ENCODE results near the gene TM9SF1.

Gene TM9SF1

DNA sequence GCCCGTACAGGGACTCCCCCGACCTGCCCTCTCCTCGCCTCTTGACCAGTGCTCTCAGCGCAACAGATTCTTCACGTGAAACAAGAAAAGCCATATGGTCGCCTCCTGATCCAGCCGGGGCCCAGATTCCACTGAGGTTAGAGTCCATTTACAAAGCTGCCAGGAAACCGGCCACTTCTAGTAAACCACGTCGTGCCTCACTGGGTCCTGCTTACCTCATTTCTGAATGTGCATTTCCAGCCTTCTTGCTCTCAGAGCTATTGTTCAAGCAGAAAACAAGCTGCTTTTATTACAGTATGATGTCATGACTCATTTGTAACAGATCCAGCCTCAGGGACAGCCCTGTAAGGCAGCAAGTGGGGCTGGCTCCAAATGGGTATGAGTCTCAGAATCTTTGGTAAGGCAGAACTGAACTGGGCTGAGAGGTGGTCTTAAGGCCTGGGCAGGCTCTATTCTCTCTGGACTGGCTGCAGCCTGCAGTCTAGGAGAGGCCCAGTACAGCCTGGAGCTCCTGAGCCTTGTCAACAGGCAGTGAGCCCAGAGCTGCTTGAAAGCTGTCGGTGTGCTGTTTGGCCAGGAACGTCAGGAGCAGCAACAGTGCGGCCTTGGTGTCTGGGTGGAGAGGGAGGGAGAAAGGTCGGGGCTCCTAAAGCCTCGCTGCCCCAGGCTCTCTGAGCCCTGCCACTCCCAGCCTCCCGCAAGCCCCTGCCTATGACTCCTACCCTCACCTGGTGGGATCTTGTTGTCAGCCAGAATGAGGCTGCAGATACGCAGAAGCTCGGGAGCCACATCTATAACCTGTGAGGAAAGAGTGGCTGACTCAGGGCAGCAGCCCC, 15.1 kb downstream of the TM9SF1 start:
- in situ Hi-C loops (cut with HindIII; ENCODE audit: low sequenced_read_pairs): no loop called here

DNA sequence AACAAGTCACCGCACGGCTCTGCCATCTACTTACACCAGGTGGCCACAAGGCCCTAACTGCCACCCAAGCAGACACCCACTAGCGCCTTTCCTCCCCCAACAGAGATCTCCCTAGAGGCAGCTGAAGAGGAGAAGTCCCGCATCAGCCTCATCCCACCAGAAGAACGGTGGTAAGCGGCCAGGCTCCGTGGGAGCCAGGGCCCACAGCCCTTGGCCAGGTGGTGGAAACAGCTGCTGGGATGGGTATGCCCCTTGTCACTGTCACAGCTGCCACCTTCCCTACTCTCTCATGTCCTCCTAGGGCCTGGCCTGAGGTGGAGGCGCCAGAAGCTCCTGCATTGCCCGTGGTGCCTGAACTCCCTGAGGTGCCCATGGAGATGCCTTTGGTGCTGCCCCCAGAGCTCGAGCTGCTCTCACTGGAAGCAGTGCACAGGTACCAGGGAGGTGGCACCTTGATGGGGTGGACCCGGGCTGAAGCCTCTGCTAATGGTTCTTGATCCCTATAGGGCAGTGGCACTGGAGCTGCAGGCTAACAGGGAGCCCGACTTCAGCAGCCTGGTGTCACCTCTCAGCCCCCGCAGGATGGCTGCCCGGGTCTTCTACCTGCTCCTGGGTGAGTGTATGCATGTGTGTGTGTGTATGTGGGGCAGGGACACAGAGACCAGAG, 15.8 kb downstream of the TM9SF1 start:
- in situ Hi-C loops (cut with HindIII; ENCODE audit: low sequenced_read_pairs): no loop called here

GRCh38 chr14:24178399-24179178, 16.7 kb downstream of the TM9SF1 start:
- in situ Hi-C loops (cut with HindIII; ENCODE audit: low sequenced_read_pairs): no loop called here

- in situ Hi-C loops (cut with HindIII; ENCODE audit: low sequenced_read_pairs): no loop called here
Measured at GRCh38 chr14:24177891-24178290, 17.4 kb downstream of the TM9SF1 start.

GRCh38 chr14:24177041-24177825, 18.0 kb downstream of the TM9SF1 start:
- in situ Hi-C loops (cut with HindIII; ENCODE audit: low sequenced_read_pairs): no loop called here

- in situ Hi-C loops (cut with HindIII; ENCODE audit: low sequenced_read_pairs): no loop called here
Measured at GRCh38 chr14:24176599-24176998, 18.6 kb downstream of the TM9SF1 start.

DNA sequence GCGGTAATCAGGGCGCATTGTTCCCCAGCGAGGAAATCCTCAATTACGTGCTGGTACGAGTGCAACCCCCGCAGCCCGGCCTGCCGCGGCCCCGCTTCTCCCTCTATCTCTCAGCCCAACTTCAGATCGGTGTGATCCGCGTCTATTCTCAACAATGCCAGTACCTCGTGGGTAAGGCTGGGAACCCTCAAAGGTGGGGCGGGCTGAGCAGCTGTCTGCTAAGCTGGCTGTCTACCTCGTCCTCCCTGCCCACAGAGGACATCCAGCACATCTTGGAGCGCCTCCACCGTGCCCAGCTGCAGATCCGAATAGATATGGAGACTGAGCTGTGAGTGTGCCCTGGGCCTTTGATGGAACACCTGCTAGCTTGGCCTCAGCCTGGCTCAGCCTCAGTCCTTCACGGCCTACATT, 22.4 kb downstream of the TM9SF1 start:
- in situ Hi-C loops (cut with HindIII; ENCODE audit: low sequenced_read_pairs): no loop called here

GRCh38 chr14:24172261-24172860, 22.9 kb downstream of the TM9SF1 start:
- in situ Hi-C loops (cut with HindIII; ENCODE audit: low sequenced_read_pairs): no loop called here

- in situ Hi-C loops (cut with HindIII; ENCODE audit: low sequenced_read_pairs): no loop called here
Measured at GRCh38 chr14:24171422-24172260, 23.6 kb downstream of the TM9SF1 start, which contains the start of gene REC8. Gene REC8, plus strand, starts transcription at chr14:24172080. Its CDS starts 473 bp downstream, at chr14:24172553.

- in situ Hi-C loops (cut with HindIII; ENCODE audit: low sequenced_read_pairs): no loop called here
Measured at GRCh38 chr14:24167469-24168114, 27.6 kb downstream of the TM9SF1 start.

DNA sequence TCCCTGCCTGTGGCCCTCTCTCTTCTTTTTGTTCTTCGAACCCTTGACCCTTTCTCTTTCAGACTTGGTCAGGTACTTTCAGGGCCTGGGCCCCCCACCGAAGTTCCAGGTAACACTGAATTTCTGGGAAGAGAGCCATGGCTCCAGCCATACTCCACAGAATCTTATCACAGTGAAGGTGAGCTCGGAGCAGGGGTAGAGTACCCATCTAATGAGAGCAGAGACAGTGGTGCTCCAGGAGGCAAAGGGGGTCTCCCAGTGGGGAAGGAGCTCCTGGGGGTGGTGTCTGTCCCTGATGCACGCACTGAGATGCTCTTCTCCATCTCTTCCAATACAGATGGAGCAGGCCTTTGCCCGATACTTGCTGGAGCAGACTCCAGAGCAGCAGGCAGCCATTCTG, 29.5 kb downstream of the TM9SF1 start:
- in situ Hi-C loops (cut with HindIII; ENCODE audit: low sequenced_read_pairs): no loop called here

GRCh38 chr14:24164518-24164991, 30.7 kb downstream of the TM9SF1 start:
- in situ Hi-C loops (cut with HindIII; ENCODE audit: low sequenced_read_pairs): no loop called here

DNA sequence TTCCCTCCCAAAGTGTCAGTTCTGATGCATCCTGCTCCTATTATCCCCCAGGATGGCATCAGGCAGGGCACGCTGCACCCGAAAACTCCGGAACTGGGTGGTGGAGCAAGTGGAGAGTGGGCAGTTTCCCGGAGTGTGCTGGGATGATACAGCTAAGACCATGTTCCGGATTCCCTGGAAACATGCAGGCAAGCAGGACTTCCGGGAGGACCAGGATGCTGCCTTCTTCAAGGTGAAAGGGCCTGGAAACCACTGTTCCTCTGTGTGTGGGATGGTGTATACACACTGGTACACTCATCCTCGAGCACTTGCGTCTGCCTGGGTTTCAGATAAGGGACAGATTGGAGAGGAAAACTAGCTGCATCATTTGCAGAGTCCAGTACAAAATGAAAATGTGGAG, 33.1 kb downstream of the TM9SF1 start:
- in situ Hi-C loops (cut with HindIII; ENCODE audit: low sequenced_read_pairs): no loop called here

GRCh38 chr14:24160850-24161804, 34.1 kb downstream of the TM9SF1 start, which contains the start of gene IRF9:
Gene IRF9, plus strand, starts transcription at chr14:24161265. Its CDS starts 880 bp downstream, at chr14:24162145.
- in situ Hi-C loops (cut with HindIII; ENCODE audit: low sequenced_read_pairs): no loop called here

DNA sequence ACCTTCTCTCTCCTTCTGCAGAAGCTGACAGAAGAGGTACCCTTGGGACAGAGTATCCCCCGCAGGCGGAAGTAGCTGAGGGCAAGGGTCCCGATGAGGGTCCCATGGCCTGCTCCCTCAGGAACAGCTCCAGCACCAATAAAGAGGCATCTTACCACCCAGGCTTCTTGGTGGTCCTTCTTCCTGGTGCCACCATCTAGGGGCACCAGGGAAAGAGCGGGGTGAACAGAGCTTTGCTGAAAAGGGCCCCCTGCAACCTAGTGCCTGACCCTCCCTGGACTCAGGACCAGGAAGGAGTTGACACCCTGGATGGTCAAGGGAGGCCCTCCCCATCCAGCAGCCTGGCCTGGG, 34.8 kb downstream of the TM9SF1 start:
- in situ Hi-C loops (cut with HindIII; ENCODE audit: low sequenced_read_pairs): no loop called here

- in situ Hi-C loops (cut with HindIII; ENCODE audit: low sequenced_read_pairs): no loop called here
Measured at GRCh38 chr14:24159777-24160498, 35.3 kb downstream of the TM9SF1 start.

DNA sequence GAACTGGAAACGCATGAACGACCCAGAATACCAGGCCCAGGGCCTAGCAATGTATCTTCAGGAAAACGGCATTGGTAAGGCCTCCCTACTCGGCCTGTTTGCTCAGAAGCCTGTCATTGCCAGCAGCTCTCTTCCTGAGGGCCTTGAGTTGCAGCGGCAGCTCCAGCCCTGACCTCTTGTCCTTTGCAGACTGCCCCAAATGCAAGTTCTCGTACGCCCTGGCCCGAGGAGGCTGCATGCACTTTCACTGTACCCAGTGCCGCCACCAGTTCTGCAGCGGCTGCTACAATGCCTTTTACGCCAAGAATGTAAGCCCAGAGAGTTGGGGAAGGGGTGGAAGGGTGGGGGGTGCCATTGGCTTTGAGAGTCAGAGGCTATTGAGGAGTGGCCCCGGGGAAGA, 37.9 kb downstream of the TM9SF1 start:
- in situ Hi-C loops (cut with HindIII; ENCODE audit: low sequenced_read_pairs): no loop called here
